HEK293T (cell line): ENCODE results near the gene TMTC2.

Experiments
- FOXM1 ChIP-seq: fragments of 450-650 bp; IDR thresholded peaks from 2 replicates; pipeline ENCODE4 v1.6.1; 2017; ENCODE audit warnings: mild to moderate bottlenecking, borderline replicate concordance
- HDGF ChIP-seq: fragments of 450-650 bp; IDR thresholded peaks from 2 replicates; pipeline ENCODE4 v1.6.1; 2017; ENCODE audit warnings: antibody characterized with exemption, borderline replicate concordance
- SP1 ChIP-seq: fragments of 450-650 bp; IDR thresholded peaks from 2 replicates; pipeline ENCODE4 v1.6.1; 2017
- TF ChIP-seq, protein P1 (sequence below): fragments of 450-650 bp; IDR thresholded peaks from 2 replicates; pipeline ENCODE4 v1.6.1; 2016

- TF ChIP-seq, protein P1, sequence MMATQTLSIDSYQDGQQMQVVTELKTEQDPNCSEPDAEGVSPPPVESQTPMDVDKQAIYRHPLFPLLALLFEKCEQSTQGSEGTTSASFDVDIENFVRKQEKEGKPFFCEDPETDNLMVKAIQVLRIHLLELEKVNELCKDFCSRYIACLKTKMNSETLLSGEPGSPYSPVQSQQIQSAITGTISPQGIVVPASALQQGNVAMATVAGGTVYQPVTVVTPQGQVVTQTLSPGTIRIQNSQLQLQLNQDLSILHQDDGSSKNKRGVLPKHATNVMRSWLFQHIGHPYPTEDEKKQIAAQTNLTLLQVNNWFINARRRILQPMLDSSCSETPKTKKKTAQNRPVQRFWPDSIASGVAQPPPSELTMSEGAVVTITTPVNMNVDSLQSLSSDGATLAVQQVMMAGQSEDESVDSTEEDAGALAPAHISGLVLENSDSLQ = no peak
- TF ChIP-seq SP1 (no peak), FOXM1 (no peak), HDGF (no peak)
These were observed 319.0 kb downstream of the TMTC2 start for GRCh38 chr12:83005534-83006197.
